ENCODE results near the gene FMNL1. TPM values are rescaled to one million over a fixed set of nuclear protein-coding genes. Genes with fewer than 3 reads are reported as not detected.

Gene FMNL1
- total RNA-seq, 4 donors from 2014 or later = 8.3 to 13.6 (median 8.8) TPM

DNA sequence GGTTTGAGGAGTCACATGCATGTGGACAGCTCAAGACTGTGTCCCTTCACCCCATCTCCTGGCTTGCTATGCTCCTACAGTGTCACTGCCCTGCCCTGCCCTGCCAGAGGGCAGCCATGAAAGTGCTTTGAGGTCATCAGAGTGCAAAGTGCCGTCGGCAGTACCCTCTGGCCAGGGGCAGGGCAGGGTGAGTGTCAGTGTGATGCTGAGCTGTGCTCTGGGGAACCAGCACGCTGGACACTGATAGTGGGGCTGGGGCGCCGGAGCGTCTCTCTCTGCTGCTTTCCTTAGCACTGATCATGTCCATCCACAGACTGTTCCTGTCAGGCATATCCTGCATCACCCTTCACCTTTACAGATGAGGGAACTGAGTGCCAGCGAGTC is 41.8 kb downstream of the FMNL1 start:
- 75 to 83% methylated on average over 4 to 7 of the region's 7 CpGs for WGBS, 2 donors
- DNase-seq (ENCODE audit: low spot score in 2 of 2) = no peak
- intact Hi-C loops (cut with DNase I; ENCODE audit: low total_unique reads) = no loop called here
- H3K4me3 ChIP-seq (ENCODE audit: low read depth, poor library complexity, severe bottlenecking) = no peak overlapping the region
- TF ChIP-seq POLR2A (IDR thresholded peaks at IDR 0.05) = no peak
- TF ChIP-seq, protein P1, sequence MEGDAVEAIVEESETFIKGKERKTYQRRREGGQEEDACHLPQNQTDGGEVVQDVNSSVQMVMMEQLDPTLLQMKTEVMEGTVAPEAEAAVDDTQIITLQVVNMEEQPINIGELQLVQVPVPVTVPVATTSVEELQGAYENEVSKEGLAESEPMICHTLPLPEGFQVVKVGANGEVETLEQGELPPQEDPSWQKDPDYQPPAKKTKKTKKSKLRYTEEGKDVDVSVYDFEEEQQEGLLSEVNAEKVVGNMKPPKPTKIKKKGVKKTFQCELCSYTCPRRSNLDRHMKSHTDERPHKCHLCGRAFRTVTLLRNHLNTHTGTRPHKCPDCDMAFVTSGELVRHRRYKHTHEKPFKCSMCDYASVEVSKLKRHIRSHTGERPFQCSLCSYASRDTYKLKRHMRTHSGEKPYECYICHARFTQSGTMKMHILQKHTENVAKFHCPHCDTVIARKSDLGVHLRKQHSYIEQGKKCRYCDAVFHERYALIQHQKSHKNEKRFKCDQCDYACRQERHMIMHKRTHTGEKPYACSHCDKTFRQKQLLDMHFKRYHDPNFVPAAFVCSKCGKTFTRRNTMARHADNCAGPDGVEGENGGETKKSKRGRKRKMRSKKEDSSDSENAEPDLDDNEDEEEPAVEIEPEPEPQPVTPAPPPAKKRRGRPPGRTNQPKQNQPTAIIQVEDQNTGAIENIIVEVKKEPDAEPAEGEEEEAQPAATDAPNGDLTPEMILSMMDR (IDR thresholded peaks at IDR 0.05) = no peak

DNA sequence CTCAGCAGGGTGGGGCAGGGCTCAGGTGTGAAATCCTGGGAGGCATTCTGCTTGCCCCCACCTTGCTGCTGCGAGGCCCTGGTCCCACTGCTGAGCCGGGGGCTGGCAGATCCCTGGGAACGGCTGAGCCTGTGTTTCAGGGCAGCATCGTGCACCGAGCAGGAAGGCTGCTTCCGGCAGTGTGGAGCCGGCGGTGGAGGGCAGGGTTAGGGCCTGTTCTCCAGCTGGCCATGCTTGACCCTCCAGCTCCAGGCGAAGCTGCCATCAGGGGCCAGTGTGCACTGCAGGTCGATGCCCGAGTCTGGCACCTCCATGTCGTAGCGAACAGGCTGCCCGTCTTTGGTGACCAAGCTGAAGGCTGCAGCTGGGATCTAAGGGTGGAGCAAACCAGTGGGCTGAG is 42.7 kb downstream of the FMNL1 start:
- no peak overlapping the region for H3K4me3 ChIP-seq (ENCODE audit: low read depth, poor library complexity, severe bottlenecking)
- intact Hi-C loops (cut with DNase I; ENCODE audit: low total_unique reads) = no loop called here
- no peak for TF ChIP-seq POLR2A (IDR thresholded peaks at IDR 0.05)
- TF ChIP-seq, protein P1 (IDR thresholded peaks at IDR 0.05) = no peak
- DNase-seq (ENCODE audit: low spot score in 2 of 2) = no peak
- WGBS, 2 donors = 86 to 92% methylated on average over 9 to 14 of the region's 14 CpGs

DNA sequence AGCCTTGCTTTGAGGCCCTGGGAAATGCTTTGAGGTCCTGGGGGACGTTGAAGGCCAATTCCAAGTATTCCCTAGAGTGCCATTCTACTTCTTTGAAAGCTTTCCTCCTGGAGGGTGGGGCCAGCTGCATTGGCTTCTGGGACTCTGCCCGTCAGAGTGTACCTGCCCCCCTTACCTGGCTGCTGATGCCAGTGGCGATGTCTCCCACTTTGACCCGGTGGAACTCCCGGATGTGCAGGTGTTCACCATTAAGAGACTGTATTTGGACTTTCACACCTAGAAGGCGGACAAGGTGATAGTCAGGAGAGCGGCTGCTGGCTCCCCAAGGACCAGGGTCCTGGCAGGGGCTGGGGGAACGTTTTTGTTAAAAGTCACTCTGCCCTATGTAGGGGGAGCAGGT is 43.3 kb downstream of the FMNL1 start:
- 81 to 89% methylated on average over 8 of the region's 8 CpGs for WGBS, 2 donors
- TF ChIP-seq POLR2A (IDR thresholded peaks at IDR 0.05) = no peak
- TF ChIP-seq, protein P1 (IDR thresholded peaks at IDR 0.05) = no peak
- DNase-seq (ENCODE audit: low spot score in 2 of 2) = no peak
- intact Hi-C loops (cut with DNase I; ENCODE audit: low total_unique reads) = no loop called here
- no peak overlapping the region for H3K4me3 ChIP-seq (ENCODE audit: low read depth, poor library complexity, severe bottlenecking)

DNA sequence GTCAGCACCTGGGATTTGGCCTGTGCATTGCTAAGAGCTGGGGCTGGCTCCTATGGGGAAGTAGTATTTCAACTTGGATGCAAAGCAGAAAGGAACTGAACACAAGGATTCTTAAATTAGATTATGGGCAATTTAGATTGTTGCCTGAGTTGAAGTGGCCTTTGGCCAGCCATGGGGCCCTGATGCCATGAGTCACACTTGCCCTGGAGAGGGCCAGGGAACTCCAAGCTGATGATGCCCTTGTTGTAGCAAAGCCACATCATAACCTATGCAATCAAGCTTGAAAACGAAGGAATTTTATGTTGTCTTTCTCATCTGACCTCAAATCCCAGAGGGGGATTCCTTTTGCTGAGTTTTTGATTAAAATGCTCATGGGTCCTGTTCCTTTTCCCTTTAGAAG is 44.1 kb downstream of the FMNL1 start:
- DNase-seq (ENCODE audit: low spot score in 2 of 2) = no peak
- TF ChIP-seq POLR2A (IDR thresholded peaks at IDR 0.05) = no peak
- TF ChIP-seq, protein P1 (IDR thresholded peaks at IDR 0.05) = no peak
- 59 to 66% methylated on average over 1 of the region's 1 CpG for WGBS, 2 donors

DNA sequence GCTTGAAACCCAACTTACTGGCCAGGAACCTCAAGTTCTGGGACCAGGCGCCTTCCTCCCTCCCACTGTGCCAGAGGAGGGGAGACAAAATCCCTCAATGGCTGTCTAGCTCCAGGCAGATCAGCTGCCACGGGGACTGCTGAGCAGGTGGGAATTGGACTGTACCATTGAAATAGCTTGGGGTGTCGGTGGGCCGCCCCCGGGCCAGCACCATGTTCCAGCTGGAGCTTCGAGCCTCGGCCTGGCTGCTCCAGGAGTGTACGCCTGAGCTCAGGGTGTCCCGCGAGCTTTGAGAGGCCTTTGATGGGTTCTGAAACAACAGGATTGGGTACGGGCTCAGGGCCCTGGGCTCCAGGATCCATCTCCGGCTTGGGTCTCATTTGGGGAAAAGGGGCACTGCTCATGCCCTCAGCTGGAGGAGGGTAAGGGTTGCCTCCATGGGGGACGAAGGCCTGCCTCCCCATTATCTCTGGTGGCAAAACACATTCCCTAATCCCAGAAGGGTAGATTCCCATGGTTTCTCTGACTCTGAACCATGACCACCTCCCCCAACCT is 44.8 kb downstream of the FMNL1 start:
- no peak for DNase-seq (ENCODE audit: low spot score in 2 of 2)
- no peak overlapping the region for H3K4me3 ChIP-seq (ENCODE audit: low read depth, poor library complexity, severe bottlenecking)
- no peak for TF ChIP-seq POLR2A (IDR thresholded peaks at IDR 0.05)
- TF ChIP-seq, protein P1 (IDR thresholded peaks at IDR 0.05) = no peak
- intact Hi-C loops (cut with DNase I; ENCODE audit: low total_unique reads) = no loop called here
- WGBS, 2 donors = 94 to 97% methylated on average over 12 to 13 of the region's 13 CpGs

More for the DNA sequence above, 44.1 kb downstream of the FMNL1 start:
- no peak overlapping the region for H3K4me3 ChIP-seq (ENCODE audit: low read depth, poor library complexity, severe bottlenecking)
- intact Hi-C loops (cut with DNase I; ENCODE audit: low total_unique reads) = no loop called here

DNA sequence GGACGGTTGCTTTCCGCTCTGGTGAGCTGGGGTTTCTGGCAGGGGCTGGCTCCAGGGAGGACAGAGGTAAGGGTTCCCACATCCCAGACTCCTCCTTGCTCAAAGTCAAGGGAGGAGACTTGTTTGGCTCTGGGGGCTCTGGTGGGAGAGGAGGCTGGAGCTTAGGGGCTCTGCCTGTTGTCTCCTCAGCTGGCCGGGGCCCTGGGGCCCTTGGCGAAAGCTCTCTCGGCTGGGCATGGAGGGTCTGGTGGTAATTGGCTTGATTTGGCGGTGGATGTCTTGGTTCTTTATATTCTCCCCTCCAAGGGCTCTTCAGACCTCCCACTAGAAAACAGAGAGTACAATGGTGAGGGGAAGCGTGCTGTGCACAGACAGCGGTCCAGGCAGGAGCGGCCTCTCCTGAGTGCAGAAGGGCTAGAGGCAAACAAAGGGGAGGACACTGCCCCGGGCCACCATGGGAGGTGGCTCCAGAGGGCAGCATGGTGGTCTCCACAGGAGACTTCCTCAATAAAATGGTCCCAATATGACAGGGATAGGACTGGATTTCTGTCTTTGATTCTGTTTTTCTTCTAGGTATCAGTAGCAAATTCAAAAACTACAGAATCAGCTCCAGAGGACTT is 45.9 kb downstream of the FMNL1 start:
- H3K4me3 ChIP-seq (ENCODE audit: low read depth, poor library complexity, severe bottlenecking) = no peak overlapping the region
- intact Hi-C loops (cut with DNase I; ENCODE audit: low total_unique reads) = no loop called here
- TF ChIP-seq, protein P1 (IDR thresholded peaks at IDR 0.05) = no peak
- no peak for TF ChIP-seq POLR2A (IDR thresholded peaks at IDR 0.05)
- WGBS, 2 donors = 93 to 97% methylated on average over 10 of the region's 10 CpGs
- no peak for DNase-seq (ENCODE audit: low spot score in 2 of 2)
